Neural cell (in vitro differentiated cells): Measurements from ENCODE around the gene PLEKHA7.

ENCODE experiments used
- CTCF ChIP-seq: fragments of 450-650 bp; IDR thresholded peaks from 2 replicates; pipeline ENCODE4 v1.5.1; 2014; ENCODE audit warnings: antibody characterized with exemption, mild to moderate bottlenecking, moderate library complexity; ENCODE audit not compliant: poor library complexity, severe bottlenecking
- EP300 ChIP-seq: fragments of 450-650 bp; conservative IDR thresholded peaks from 2 replicates; pipeline ENCODE4 v1.6.1; 2014; ENCODE audit warnings: antibody characterized with exemption, mild to moderate bottlenecking, moderate library complexity; ENCODE audit not compliant: poor library complexity, severe bottlenecking
- EZH2 ChIP-seq: fragments of 200-600, 300-800 bp; shearing (Covaris generic), sonication (generic); IDR thresholded peaks from 2 replicates; pipeline ENCODE4 v1.6.1; 2014; ENCODE audit warnings: antibody characterized with exemption, low read length, borderline replicate concordance, mild to moderate bottlenecking; ENCODE audit not compliant: insufficient read depth, poor library complexity, severe bottlenecking
- POLR2AphosphoS5 ChIP-seq: IDR thresholded peaks from 2 replicates; pipeline ENCODE4 v1.6.1; 2012
- REST ChIP-seq: IDR thresholded peaks from 2 replicates; pipeline ENCODE4 v1.6.1; 2012; ENCODE audit warnings: borderline replicate concordance
- TAF1 ChIP-seq: IDR thresholded peaks from 2 replicates; pipeline ENCODE4 v1.6.1; 2012; ENCODE audit warnings: low read depth

- TF ChIP-seq EP300: no peak
- TF ChIP-seq CTCF: no peak
- no peak for TF ChIP-seq EZH2
- TF ChIP-seq TAF1: no peak
- no peak for TF ChIP-seq REST
- TF ChIP-seq POLR2AphosphoS5: no peak
Measured at GRCh38 chr11:16843294-16843693, 170.9 kb downstream of the PLEKHA7 start.
